ENCODE results near the gene GNPDA1.

- TF ChIP-seq REST (IDR thresholded peaks at IDR 0.05; ENCODE audit: insufficient replicate concordance, low read depth) = no peak
- peak; percentile 34; the same call in 1 of the 2 replicates for TF ChIP-seq POLR2AphosphoS5 (IDR thresholded peaks at IDR 0.05; ENCODE audit: low read depth)
- no peak for TF ChIP-seq CTCF (IDR thresholded peaks at IDR 0.05; ENCODE audit: insufficient read depth, low read length)
- no peak for TF ChIP-seq GABPA (IDR thresholded peaks at IDR 0.05; ENCODE audit: low read depth)
- no peak for TF ChIP-seq SPI1 (IDR thresholded peaks at IDR 0.05; ENCODE audit: borderline replicate concordance, low read depth)
These were observed 42.8 kb downstream of the GNPDA1 start for GRCh38 chr5:141969783-141970771.
